K562 (cell line): ENCODE data around the gene EGFL7. TPM values are rescaled to one million over a fixed set of nuclear protein-coding genes. Genes with fewer than 3 reads are reported as not detected.

ENCODE experiments used
- NFYB ChIP-seq: IDR thresholded peaks from 2 replicates; pipeline ENCODE4 v1.6.1; 2011; ENCODE audit warnings: mild to moderate bottlenecking, moderate library complexity; ENCODE audit not compliant: insufficient read length; ENCODE audit errors: extremely low read depth
- SMARCA5 ChIP-seq: fragments of 450-650 bp; IDR thresholded peaks from 2 replicates; pipeline ENCODE4 v1.6.1; 2016
- ZNF263 ChIP-seq: sonication (generic); formaldehyde crosslinking; IDR thresholded peaks from 2 replicates; pipeline ENCODE4 v1.8.0; 2022; ENCODE audit warnings: mild to moderate bottlenecking, missing genetic modification reagents, borderline replicate concordance
- ZNF408 ChIP-seq: fragments of 250-450 bp; sonication (Bioruptor Pico); IDR thresholded peaks from 2 replicates; pipeline ENCODE4 v1.4.0; 2020; ENCODE audit warnings: low read depth, mild to moderate bottlenecking, moderate library complexity
- polyA plus RNA-seq, 8 experiments: library from polyadenylated mRNA; depleted of rRNA in 4 of 8; stranded (reverse) in 5 of 8; unstranded in 3 of 8; fragments of >200 nt; fragmentation: Nextera tagmentation in 2 of 8; fragmentation: Illumina TruSeq in 1 of 8; extraction: Ambion mirVana in 2 of 8; extraction: Trizol in 1 of 8; gene quantifications; 2 replicates each; pipeline versions ENCODE4 v1.2.1 to v1.2.3, GENCODE V29; 2011 to 2014; ENCODE audit warnings: inconsistent platforms in 1 of 8, missing spikeins in 1 of 8
- total RNA-seq, 7 experiments: library from RNA; depleted of rRNA in 6 of 7; stranded (reverse); fragments of >200 nt in 6 of 7; fragmentation: Illumina TruSeq in 2 of 7; extraction: Trizol in 2 of 7; gene quantifications; 2 replicates each; pipeline versions ENCODE4 v1.2.1 to v1.2.3, GENCODE V29; 2011 to 2021; ENCODE audit warnings: low replicate concordance in 1 of 7
- TF ChIP-seq, protein P1 (sequence below), 2 experiments: fragments of 450-650 bp in 1 of 2; sonication (generic) in 1 of 2; formaldehyde crosslinking in 1 of 2; IDR thresholded peaks; 2 replicates each; pipeline versions ENCODE4 v1.7.1 to v1.9.0; 2016 to 2022; ENCODE audit warnings: inconsistent platforms in 1 of 2, mild to moderate bottlenecking in 1 of 2, missing genetic modification reagents in 1 of 2
- TF ChIP-seq, protein P2 (sequence below): sonication (generic); formaldehyde crosslinking; IDR thresholded peaks from 2 replicates; pipeline ENCODE4 v1.8.1; 2023; ENCODE audit warnings: mild to moderate bottlenecking, missing genetic modification reagents, moderate library complexity

Gene EGFL7
- total and polyA plus RNA-seq, 9 of the 15 experiments (the other 6 are each of a cell fraction or from before 2014, with no cell fraction given), result 1.5 to 286 (median 55.5) TPM

DNA sequence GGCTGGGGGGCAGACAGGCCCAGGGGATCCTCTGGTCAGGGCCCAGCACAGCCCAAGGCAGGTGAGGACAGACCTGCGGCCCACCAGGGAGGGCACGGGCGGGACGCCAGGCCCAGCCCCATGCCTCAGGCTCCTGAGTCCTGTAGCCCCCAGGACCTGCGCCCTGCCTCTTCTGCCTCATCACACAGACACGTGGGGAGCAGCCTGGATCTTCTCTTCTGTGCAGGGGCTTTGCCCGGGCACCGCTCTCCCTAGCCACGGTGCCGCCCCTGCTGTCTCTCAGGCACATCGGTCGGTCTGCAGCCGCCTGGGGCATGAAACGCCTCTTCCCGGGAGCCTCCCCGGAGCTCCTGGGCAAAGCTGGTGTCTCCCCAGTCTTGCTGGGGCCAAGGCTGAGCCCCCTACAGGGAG is 40.2 kb upstream of the EGFL7 start (continued):
- TF ChIP-seq, protein P1, sequence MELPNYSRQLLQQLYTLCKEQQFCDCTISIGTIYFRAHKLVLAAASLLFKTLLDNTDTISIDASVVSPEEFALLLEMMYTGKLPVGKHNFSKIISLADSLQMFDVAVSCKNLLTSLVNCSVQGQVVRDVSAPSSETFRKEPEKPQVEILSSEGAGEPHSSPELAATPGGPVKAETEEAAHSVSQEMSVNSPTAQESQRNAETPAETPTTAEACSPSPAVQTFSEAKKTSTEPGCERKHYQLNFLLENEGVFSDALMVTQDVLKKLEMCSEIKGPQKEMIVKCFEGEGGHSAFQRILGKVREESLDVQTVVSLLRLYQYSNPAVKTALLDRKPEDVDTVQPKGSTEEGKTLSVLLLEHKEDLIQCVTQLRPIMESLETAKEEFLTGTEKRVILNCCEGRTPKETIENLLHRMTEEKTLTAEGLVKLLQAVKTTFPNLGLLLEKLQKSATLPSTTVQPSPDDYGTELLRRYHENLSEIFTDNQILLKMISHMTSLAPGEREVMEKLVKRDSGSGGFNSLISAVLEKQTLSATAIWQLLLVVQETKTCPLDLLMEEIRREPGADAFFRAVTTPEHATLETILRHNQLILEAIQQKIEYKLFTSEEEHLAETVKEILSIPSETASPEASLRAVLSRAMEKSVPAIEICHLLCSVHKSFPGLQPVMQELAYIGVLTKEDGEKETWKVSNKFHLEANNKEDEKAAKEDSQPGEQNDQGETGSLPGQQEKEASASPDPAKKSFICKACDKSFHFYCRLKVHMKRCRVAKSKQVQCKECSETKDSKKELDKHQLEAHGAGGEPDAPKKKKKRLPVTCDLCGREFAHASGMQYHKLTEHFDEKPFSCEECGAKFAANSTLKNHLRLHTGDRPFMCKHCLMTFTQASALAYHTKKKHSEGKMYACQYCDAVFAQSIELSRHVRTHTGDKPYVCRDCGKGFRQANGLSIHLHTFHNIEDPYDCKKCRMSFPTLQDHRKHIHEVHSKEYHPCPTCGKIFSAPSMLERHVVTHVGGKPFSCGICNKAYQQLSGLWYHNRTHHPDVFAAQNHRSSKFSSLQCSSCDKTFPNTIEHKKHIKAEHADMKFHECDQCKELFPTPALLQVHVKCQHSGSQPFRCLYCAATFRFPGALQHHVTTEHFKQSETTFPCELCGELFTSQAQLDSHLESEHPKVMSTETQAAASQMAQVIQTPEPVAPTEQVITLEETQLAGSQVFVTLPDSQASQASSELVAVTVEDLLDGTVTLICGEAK (IDR thresholded peaks at IDR 0.05), result no peak
- TF ChIP-seq, protein P1 (CRISPR knock-in tag; IDR thresholded peaks at IDR 0.05), result no peak
- TF ChIP-seq, protein P2, sequence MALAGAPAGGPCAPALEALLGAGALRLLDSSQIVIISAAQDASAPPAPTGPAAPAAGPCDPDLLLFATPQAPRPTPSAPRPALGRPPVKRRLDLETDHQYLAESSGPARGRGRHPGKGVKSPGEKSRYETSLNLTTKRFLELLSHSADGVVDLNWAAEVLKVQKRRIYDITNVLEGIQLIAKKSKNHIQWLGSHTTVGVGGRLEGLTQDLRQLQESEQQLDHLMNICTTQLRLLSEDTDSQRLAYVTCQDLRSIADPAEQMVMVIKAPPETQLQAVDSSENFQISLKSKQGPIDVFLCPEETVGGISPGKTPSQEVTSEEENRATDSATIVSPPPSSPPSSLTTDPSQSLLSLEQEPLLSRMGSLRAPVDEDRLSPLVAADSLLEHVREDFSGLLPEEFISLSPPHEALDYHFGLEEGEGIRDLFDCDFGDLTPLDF (CRISPR knock-in tag), result no peak
- TF ChIP-seq ZNF263 (CRISPR knock-in tag) (peak; percentile 36; the same call in 1 of the 2 replicates), ZNF408 (CRISPR knock-in tag) (no peak), NFYB (no peak), SMARCA5 (no peak)
